GM20431 (cell line): ENCODE measurements around the gene PLA2G4D.

Source experiments
- in situ Hi-C: fragments of 300-500 bp; cut with MseI, MboI; formaldehyde crosslinking; loops from one replicate; pipeline ENCODE4 v1.15.0; 2020; ENCODE audit warnings: low sequenced_read_pairs; ENCODE audit not compliant: unreplicated experiment

PLA2G4D gene

DNA sequence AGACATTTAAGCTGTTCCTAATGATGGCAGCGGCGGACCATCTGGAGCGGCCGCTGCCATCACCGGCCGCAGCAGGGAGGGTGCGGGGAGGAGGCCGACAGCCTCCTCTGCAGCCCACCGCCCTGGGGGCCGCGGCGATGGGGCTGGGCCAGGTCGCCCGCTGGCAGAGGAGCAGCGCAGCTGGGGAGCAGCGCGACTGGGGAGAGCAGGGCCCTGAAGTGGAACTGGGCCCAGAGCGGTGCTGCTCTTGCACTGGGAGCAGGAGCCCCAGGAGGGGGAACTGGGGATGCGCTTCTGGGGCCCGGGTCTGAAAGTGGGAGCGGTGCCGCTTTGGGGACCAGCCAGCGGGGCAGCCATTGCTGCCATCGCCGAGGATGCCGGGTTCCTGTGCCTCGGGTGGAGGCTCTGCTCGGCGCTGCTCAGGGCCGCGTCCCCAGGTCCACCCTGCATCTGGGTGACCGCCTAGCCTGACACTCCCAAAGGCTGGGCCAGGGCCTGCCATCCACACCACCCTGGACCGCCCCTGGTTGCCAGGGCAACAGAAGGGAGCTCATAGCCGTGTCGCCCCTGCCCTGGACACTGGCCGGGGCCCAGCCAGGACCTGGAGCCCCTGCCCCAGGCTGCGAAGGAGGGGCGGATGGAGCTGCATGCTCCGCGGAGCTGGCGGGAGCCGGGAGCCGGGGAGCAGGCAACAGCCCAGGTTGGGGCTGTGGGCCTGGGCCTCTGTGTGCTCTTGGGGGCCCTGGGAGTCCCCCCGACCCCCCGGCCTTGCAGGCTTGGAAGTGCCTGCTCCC lies 58.1 kb downstream of the PLA2G4D start:
- in situ Hi-C loops = no loop called here

DNA sequence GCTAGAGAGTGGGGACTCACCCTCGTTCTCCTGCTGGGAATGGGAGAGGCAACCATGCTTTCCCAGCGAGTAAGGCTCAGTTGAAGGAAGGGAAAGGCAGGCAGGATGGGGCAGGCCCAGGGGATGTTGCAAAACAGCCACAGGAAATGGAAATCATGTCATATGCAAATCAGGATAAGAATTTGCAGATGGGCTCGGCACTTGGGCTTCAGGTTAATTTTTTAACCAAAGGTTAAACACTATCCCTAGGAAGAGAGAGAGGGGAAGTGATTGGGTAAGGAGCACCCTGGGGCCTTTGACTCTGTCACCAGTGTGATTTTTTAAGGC lies 59.0 kb downstream of the PLA2G4D start:
- in situ Hi-C loops = no loop called here

DNA sequence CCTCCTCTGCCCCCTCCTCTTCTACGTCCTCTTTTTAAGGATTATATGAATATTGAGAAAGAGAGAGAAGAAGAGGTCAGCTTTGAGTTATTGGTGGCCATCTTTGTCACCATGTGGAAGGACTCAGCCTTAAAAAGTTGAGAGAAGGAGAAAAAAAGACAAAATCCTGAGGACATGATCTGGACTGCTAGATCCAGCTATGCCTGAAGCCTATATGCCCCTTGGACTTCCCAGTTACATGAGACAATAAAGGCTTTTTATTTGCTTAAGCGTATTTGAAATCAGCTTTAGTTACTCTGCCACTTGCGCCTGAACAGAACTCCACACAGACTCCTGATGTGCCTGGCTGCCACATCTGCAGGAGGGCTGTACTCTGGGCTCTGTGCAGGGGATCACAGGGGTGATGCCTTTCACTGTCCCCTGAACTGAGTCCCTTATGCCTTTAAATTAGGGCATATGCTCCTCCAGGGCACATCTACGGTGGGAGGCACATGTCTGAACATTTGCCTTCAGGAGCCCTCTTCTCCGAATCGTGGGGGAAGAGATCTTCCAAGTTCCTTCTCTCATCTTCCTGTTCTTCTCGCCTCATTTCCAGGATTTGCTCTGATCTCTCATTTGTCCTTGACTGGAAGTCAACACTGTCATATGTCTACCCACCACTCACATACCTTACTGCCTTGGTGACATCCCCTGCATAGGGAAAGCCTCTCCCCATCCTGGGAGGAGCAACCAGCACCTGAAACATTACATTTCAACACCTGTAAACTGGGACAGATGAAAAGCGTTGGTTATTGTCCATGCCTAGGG lies 59.5 kb downstream of the PLA2G4D start:
- in situ Hi-C loops = no loop called here

DNA sequence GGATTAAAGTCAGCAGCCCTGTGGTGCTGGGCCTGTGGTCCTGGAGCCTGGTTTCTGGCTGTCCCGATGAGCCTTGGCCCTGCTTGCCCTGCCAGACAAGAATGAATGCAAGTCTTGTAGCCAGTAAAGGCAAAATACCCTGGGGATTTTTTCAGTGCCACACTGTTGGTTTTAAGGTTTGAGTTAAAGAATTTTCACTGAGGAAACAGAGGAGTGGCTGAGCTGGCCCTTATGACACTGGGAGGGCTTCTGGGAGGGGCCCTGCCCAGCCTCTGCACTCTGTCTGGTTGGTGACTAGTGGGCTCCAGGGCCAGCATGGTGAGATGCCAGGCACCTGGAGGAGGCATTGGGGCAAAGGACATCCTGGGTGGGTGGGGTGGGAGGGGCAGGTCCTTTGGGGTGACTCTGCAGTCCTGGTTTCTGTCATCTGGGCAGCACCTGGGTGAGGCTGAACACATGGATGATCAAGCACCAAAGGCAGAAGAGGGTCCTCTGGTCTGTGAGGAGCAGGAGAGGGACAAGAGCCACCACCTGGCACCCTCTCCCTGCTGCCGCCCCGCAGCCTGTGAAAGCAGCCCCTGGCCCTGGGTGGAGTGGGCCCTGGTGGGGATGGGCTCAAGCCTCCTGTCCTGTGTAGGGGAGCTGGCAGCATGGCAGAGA lies 61.0 kb downstream of the PLA2G4D start:
- in situ Hi-C loops = no loop called here

DNA sequence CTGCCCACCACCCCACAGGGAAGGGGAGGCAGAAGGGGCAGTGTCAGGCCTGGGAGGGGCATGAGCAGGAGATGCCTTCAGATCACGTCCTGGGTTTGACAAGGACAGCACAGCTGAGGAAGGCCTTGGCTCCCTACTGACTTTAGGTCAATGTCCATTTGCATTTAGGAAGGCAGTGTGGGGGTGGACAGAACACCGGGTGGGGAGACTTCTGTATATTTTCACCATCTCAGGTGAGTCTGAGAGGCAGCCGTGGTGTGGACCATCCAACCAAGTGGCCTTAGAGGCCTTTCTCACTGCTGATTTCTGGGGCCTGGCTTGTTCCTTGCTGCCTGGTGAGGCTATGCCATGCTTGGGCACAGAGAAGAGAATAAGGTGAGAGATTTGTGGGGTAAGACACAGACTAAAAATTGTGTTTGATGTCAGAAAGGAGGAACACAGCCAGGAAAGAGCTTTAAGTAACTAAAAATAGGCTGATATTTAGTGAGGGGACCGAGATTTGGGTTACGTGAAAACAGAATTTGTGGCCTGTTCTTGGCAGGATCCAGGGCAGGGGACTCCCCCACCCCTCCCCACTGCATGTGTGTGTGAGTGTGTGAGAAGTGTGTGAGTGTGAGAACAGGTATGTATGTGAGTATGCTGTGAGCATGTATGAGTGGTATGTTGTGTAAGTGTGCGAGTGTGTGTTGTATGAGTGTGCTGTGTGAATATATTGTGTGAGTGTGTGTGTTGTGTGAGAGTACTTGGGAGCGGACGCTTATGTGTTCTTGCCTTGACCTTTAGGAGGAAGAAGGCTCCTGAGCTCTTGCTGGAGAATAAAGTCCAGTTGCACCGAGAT lies 61.8 kb downstream of the PLA2G4D start:
- in situ Hi-C loops = no loop called here

DNA sequence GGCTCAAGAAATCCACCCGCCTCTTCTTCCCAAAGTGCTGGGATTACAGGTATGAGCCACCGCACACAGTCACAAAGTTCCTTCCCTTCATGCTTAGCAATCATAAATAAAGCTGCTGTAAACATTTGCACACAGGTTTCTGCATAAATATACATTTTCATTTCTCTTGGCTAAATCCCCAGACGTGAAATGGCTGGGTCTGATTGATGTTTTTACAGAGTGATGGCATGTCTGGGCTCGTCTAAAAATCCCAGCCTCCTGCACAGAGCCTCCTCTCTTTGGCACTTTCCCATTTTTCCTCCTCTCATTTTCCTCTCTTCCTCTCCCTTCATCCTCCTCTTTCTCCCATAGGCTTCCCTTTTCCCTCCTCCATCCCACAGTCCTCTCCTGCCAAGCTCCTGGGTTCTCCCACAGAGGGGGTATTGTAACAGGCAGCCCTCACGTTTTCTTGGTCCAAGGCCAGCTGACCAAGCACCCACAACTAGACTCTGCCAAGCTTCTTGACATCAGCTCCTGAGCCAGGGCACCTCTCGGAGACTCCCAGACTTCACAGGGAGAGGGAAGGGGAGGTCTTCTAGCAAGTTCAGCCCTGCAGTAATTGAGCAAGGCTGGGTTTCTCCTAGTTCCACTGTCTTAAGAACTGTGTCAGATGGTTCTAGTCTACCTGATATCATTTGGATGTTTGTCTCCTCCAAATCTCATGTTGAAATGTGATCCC lies 63.0 kb downstream of the PLA2G4D start:
- in situ Hi-C loops = no loop called here

DNA sequence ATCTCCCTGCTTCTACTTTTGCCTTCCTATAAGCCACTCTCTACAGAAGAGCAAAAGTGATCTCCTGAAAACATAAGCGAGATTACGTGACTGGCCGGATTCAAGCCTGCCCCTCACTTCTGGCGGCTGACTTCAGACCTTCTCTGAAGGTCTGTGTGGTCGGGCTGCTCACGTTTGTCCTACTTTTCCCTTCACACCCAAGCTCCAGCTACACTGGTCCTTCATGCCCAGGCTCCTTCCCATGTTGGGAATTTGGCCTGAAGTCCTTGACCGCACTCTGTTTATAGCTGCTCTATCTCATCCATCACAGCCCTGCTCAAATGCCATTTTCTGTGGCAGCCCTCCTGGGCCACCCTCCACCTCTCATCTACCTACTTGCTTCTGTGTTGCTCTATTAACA lies 66.8 kb downstream of the PLA2G4D start:
- in situ Hi-C loops = no loop called here

DNA sequence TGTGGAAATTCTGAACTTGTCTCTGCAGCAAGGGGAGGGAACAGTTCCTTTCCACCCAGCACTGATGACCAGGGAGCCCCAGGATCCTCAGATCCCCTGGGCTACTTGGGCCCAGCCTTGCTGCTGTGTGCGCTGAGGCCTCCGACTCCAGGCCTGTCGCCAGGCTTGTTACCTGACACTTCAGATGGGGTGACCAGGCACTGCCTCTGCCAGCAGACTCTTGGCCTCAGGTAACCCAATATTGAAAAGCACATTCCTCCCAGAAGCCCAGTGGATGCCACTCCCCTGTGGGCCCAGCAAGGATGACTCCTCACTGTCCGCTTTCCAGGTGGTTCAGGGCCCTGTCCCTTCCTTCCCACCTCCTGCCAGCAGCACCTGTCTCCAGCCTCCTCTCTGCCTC lies 70.1 kb downstream of the PLA2G4D start:
- in situ Hi-C loops = no loop called here

DNA sequence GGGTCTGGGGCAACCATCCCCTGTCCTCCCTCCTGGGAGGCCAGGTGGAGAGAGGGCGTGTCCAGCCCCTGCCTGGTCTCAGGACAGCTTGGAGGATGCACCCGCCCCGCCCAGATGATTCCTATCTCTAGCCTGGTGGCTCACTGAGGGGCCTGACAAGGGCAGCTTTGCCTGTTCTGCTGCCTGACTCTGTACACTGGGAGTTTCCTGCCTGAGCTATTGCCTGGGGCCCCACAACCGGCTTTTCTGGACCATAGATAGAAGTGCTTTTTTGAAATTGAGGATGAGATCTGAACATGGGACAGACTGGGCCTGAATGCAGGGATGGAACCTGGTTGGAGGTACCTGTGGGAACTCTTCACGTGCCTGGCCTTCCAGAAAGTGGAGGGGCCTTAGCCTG lies 72.8 kb downstream of the PLA2G4D start:
- in situ Hi-C loops = no loop called here

DNA sequence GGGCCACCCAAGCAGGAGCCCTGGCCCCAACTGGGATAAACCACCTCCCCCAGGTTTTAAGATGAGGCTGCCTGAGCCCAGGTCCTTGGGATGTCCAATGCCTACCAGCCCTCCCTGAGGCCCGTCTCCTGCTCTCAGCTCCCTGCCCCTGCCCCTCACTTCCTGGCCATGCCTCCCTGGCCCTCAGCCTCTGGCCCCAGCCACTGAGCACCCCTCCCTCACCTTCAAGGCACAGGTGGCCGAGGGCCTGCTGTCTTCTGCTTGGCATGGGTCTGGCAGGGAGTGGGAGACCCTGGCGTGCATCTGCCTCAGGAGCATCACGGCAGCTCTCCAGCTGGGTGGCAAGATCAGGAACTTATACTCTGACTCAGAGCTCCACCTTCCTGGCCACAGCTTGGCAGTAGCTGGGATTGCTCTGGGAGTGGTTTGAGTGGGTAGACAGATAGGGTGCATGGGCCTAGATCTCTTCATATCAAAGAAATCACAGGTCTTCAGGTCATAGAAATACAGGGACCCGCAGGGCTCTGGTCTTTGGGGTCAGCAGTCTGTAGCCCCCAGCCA lies 73.6 kb downstream of the PLA2G4D start, which contains the start of gene PLA2G4E:
PLA2G4E (minus strand) TSS at position 330 of the 561 bp plus-strand sequence; CDS start at position 318, 12 bp downstream.
- in situ Hi-C loops = no loop called here

DNA sequence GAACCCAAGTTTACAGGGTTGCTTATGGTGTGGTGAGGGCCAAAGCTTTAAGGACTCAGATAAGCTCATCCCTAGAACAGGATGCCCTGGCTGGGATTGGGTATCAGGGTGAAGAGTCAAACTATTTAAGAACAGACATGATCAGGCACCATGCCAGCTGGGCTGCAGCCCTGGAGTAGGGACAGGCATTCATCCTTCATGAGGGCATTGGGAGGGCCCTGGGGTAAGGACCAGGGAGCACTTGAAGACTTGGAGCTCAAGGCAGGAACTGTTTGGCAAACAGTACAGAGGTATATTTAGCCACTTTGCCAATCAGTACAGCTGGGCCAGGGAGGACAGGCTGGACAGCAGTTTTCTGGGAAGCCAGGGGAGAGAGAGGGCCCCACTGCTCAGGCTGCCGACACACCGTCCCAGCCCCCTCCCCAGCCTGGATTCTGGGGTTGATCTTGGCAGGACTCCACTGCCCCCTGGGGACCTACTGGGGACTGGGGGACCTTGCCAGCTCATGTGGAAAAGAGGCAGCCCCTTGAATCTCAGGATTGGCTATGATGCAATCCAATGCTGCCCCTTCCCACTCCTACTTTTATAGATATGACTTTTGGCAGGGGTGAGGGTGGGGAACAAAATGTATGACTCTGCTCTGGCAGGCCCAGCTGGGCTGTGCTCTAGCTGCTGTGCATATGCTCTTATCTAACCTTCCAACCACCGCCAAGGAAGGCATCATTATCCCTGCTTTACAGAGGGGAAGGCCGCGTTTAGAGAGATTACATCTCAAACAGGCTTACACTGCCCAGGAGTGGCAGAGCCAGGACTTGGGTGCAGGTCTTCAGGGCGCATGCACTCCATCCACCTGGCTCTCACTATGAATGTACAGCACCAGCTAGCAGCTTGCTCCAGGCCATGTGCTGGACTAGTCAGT lies 75.8 kb downstream of the PLA2G4D start:
- in situ Hi-C loops = no loop called here
